Measurements from ENCODE around the gene PARP12.
A peak's percentile ranks its signal among the peaks of the same experiment; 100 is the strongest.
"Not testable (repeated sequence)": the region's sequence is repeated elsewhere in the genome, so short reads cannot be mapped to it uniquely, and the experiment has no call there.

Gene PARP12, protein sequence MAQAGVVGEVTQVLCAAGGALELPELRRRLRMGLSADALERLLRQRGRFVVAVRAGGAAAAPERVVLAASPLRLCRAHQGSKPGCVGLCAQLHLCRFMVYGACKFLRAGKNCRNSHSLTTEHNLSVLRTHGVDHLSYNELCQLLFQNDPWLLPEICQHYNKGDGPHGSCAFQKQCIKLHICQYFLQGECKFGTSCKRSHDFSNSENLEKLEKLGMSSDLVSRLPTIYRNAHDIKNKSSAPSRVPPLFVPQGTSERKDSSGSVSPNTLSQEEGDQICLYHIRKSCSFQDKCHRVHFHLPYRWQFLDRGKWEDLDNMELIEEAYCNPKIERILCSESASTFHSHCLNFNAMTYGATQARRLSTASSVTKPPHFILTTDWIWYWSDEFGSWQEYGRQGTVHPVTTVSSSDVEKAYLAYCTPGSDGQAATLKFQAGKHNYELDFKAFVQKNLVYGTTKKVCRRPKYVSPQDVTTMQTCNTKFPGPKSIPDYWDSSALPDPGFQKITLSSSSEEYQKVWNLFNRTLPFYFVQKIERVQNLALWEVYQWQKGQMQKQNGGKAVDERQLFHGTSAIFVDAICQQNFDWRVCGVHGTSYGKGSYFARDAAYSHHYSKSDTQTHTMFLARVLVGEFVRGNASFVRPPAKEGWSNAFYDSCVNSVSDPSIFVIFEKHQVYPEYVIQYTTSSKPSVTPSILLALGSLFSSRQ

DNA sequence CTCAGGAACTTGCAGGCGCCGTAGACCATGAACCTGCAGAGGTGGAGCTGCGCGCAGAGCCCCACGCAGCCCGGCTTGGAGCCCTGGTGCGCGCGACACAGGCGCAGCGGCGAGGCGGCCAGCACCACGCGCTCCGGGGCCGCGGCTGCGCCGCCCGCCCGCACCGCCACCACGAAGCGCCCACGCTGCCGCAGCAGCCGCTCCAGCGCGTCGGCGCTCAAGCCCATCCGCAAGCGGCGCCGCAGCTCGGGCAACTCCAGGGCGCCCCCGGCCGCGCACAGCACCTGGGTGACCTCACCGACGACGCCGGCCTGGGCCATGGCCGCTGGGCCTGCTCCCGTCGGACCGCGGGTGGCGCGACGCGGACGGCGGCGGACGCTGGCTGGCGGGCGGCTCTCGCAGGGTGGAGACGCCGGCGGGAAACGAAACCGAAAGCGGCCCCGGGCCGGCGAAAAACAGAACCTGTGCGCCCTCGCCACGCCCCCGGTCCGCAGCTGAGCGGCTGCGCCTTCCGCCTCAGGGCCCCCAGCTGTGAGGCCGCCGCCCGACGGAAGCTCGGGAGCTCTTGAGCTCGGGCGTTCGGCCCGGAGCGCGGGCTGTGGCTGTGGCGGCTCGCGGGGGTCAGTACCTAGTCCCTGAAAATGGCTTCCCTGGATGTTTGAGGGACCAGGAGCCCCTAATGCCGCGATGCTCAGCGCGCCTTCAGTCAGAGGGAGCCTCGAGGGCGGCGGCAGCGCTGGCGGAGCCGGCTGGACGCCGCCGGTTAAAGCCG, at the start of gene PARP12:
Gene PARP12, minus strand, starts transcription at position 424 of the 772 bp plus-strand sequence. Its CDS starts 104 bp downstream, at position 320.
- DNase-seq = peak; percentile 89

DNA sequence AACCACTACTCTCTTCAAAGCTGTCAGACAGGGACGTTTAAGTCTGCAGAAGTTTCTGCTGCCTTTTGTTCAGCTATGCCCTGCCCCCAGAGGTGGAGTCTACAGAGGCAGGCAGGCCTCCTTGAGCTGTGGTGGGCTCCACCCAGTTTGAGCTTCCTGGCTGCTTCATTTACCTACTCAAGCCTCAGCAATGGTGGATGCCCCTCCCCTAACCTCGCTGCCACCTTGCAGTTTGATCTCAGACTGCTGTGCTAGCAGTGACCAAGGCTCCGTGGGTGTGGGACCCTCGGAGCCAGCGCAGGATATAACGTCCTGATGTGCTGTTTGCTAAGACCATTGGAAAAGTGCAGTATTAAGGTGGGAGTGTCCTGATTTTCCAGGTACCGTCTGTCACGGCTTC, 46.0 kb upstream of the PARP12 start:
- not testable (repeated sequence) for DNase-seq

DNA sequence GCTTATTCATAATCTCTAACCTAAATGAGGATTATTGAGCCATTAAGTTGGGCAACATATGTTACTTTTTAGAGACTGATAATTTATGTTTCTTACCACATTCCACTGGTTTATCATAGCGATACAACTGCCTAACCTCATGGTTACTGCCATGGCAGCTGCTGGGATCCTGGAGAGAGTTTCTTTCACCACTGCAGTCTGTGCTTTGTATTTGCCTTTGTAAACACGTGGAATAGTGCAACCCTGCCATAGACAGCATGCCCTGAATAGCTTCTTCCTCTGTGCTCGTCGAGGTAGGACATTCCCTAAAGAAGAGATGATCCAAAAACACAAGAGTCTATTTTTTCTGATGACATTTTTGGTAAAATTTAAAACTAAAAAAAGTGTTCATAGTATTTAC, 33.7 kb upstream of the PARP12 start:
- DNase-seq = no peak

DNA sequence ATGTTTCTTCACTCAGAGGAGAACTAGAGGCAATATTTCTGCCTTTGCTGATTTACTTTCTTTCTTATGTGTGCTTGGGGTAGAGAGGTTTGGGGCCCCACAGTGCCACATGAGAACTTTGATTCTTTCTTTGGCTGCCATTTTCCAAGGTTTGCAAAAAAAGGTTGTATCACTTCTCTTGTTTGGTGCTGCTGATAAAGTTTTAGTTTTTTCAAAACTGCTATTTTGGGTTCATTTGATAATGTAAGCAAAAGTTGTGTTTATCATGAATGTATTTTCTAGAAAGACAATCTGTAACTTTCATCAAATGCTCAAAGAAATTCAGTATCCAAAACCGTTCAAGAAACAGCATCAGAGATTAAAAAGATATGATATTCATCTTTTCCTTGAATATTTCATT, 30.6 kb upstream of the PARP12 start:
- DNase-seq = no peak

DNA sequence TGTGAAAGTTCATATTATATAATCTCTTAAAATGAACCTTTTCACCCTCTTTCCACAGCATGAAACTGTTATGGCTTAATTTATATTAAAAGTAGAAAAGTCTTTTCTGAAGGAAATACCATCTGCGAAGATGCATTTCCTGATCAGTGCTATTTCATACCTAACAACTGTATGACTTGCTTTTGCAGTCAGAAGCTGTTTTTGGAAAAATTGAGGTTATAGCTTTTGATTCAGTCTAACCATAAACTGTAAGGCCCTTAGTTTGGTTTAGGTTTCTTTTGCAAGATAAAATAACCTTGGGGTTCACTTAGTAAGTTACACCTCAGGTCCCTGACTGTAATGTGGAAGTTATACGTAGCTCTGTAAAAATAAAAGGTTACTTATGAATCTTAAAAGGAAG, 22.7 kb upstream of the PARP12 start:
- DNase-seq = no peak

DNA sequence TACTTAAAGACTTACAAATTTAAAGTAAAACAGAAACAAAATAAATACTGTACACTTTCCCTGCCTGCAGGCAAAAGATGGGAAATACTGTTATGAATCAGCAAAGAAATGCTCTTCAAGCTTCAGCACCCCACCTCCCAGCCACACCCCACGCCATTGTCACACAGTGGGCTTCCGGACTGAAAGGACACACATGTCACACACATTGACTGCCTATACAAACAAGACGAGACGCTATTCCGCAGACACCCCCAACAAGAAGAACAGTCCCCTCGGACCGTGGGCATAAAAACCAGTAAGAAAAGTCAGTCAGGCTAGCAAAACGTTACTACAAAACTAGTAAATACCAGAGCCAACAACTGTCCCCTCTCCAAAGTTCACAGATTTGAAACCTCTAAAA, 22.2 kb upstream of the PARP12 start:
- no peak for DNase-seq

DNA sequence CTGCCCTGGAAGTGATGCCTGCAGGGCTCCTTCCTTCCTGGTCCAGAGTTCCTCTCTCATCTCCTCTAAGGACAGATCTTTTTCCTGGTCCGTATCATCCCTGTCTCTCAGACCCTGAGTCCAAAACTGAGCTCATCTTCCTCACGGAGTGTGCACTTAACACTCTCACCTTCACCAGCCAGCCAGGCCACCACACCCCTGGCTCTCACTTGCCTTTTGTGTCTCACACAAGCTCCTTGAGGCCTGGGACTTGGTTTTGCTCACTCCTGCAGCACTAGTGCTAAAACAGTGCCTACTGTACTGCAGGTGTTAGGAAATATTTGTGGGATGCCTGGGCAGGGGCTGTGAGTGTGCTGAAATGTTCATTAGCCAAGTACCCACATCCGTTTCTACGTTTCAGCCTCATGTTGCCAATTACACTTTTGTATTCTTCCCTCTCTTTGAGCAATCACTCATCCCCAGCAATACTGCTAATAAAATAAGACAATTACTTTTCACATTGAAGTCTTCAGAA, 21.4 kb upstream of the PARP12 start:
- no peak for DNase-seq

DNA sequence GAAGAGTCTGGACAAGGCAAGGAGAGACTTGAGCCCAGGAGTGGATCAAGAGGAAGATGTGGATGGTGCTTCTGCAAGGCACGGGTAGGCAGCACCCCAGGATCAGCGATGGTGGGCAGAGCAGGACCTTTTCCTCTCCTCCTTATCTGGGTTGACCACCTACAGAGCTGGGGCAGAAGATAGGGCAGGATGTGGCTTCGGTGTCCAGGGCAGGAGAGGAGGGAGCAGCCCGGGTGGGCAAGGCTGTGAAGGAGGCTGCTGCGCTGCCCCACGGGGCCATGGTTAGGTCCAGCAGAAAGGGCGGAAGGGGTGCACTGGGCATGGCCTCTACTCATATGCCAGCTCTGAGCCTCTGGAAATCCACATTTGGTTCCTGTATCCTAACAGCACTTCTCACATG, 20.0 kb upstream of the PARP12 start:
- no peak for DNase-seq

DNA sequence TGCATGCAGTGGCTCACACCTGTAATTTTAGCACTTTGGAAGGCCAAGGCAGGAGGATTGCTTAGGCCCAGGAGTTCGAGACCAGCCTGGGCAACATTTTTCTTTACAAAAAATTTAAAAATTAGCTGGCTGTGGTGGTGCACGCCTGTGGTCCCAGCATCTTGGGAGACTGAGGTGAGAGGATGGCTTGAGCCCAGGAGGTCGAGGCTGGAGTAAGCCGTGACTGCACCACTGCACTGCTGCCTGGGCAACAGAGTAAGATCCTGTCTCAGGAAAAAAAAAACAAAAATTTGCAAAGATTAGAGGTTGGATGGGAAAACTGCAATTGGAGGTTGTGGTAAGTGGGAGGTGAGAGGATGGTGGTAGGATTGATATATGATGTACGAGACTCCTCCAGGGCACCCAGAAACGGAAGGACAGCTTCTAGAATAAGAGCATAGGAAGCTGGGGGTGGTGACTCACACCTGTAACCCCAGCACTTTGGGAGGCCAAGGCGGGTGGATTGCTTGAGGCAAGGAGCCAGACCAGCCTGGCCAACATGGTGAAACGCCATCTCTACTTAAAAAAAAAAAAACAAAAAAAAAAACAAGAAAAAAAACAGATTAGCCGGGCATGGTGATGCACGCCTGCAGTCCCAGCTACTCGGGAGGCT, 19.1 kb upstream of the PARP12 start:
- no peak for DNase-seq

DNA sequence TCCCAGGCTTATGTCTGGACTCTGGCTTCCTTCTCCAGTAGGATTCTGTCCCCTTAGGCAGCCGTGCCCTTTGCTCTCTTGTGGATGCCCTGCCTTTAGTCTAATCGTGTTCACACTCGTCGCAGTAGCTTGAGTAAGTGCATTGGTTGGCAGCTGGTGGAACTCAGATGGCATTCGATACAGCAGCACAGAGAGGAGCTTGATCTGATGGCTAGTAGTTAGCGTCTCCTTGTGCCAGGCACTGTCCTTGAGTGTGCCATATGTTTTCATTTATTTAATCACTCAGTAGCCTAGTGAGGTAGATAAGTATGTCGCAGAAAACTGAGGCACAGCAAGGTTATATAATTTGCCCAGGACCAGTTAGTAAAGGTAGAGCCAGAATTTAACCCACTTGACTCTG, 18.2 kb upstream of the PARP12 start:
- DNase-seq = no peak

DNA sequence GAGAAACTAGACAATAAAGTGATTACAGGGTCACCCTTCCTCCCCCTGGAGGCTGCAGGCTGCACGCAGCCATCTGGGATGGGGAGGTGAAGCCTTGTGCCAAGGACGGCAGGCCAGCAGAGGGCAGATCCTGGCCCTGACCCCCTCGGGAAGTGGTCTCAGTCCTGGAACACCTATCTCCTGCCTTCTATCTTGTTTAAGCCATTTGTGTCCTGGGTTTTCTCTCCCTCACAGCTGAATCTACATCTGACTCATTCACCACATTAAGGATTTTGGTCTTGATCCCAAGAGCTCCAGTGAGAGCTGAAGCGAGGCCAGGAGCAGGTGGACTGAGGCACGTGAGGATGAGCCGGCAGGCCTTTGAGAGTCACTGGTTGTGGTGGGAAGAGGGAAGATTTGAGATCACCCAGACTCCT, 16.4 kb upstream of the PARP12 start:
- DNase-seq = no peak

DNA sequence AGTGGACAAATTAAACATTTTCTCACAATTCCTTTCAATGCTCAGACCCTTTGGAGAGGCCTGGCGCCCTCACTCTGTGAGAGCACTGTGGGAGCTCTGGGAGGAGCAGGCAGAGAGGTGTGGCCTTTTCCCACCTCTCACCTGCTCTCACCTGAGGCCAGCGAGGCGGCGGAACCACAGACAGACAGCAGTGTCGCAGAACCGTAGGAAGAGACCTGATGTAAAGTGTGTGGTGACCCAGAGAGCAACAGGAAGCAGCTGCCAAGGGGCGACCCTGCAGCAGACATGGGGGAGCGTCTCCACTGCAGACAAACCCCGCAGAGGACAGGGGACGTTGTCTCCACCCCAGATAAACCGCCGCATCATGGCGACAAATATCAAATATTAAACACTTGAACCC, 15.6 kb upstream of the PARP12 start:
- no peak for DNase-seq

DNA sequence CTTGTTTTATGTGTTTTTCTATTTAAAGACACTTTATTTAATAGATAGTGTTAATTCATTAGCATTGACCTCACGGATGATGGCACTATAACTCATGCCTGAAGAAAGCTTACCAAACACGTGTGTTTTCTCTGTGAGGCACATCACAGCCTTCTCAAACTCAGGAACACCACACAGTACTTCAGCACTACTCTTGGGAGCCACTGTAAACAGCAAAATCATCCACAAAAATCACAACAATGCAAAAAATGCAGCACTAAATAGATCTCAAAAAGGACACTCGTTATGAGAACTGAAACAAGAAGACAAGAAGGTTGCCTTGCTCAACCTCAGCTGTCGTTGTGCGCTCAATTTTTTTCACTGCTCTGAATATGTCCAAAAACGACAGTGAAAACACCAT, 12.0 kb upstream of the PARP12 start:
- no peak for DNase-seq

DNA sequence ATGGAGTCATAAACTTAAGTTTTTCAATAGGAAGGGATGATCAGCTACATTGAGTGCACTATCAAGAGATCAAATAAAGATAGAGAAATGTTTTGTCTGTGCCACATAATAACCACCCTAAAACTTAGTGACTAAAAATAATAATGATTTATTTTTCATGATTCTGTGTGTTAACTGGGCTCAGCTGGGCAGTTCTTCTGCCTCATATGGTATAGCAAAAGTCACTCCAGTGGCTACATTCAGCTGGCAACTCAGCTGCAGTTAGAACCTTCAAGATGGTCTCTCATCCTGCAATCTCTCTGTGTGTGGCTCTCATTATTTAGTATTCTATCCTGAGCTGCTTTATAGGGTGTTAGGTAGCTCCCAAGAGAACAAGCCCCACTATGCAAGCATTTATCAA, 7.8 kb upstream of the PARP12 start:
- DNase-seq = no peak

DNA sequence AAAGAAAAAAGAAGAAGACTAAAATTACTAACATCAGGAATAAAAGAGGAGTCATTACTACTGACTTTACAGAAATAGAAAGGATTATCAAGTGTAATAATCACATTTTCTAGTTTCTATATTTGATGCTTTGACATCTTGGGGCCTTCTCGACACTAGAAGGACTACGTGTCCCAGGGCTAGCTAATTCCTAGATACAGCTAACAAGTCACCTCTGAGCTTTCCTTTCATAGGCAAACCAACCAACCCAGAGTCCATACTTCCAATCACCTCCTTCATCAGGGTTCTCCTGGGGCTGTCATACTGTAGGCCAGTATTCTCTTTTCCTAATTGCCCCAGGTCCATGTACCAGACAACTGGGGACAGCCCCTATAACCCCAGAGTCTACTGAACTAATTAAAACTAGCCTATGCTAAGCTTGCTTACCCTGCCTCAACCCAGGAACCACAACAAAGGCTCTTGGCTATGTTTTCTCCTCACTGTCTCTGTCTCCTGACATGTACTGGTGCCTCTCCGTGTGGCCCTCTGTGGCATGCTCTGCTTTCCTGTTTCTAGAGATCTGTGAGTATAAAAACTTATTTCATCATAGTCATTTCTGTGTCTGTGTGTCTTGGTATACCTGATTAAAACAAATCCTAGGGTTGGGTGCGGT, 6.7 kb upstream of the PARP12 start:
- no peak for DNase-seq

DNA sequence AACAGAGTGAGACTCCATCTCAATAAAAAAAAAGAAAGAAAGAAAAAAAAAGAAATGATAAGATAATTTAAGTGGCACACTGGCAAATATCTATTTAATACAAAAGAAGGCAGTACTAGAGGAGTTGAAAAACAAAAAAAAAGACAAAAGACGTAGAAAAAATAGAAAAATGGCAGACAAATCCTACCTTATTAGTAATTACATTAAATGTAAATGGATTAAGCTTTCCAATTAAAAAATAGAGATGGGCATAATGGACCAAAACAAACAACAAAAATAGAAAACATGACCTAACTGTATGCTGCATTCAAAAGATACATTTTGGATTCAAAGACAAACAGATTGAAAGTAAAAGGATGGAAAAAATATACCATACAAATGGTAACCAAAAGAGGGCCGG, 5.3 kb upstream of the PARP12 start:
- DNase-seq = no peak

DNA sequence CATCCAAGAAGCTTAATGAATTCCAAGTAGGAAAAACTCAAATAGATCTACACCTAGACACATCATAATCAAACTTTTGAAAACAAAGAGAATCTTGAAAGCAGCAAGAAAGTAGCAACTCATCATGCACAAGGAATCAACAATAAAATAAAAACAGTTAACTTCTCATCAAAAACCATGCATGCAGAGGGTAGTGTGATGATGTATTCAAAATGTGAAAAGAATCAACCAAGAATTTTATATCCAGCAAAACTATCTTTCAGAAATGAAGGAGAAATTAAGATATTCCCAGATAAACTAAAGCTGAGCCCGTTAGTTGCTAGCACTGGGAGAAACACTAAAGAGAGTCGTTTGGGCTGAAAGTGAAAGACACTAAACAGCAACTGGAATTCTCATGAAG, 4.3 kb upstream of the PARP12 start:
- no peak for DNase-seq

DNA sequence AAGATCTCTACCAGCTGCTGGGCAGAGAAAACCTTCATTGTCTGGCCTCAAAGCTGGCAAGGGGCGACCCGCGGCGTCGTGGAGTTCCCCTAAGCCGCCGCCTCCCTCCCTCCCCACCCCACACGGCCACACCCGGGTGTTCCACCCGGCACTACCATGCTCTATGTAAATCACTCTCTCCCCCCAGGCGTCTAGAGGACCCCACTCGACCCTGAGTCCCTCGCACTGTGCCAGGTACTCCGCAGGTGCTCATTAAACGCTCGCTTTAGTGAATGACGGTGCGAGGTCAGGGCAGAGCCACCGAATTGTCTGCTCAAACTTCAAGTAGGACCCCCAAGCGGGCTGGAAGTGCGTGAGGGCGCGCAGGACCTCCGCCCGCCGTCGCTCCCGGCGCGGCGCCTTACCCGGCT, 628 bp downstream of the PARP12 start:
- DNase-seq = no peak

DNA sequence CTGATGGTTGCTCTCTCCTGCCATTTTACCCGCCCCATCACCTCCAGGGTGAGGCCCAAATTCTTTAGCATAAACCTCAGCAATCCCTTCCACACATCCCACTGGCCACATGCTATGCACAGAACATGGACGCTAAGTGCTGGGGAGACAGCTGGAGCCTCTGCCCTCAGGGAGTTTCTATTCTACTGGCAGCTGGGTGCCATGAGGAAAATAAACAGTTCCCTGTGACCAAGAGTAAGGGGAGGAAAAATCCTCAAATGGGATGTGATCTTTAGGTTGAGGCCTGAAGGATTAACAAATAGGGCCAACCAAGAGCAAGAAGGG, 1.2 kb downstream of the PARP12 start:
- no peak for DNase-seq

DNA sequence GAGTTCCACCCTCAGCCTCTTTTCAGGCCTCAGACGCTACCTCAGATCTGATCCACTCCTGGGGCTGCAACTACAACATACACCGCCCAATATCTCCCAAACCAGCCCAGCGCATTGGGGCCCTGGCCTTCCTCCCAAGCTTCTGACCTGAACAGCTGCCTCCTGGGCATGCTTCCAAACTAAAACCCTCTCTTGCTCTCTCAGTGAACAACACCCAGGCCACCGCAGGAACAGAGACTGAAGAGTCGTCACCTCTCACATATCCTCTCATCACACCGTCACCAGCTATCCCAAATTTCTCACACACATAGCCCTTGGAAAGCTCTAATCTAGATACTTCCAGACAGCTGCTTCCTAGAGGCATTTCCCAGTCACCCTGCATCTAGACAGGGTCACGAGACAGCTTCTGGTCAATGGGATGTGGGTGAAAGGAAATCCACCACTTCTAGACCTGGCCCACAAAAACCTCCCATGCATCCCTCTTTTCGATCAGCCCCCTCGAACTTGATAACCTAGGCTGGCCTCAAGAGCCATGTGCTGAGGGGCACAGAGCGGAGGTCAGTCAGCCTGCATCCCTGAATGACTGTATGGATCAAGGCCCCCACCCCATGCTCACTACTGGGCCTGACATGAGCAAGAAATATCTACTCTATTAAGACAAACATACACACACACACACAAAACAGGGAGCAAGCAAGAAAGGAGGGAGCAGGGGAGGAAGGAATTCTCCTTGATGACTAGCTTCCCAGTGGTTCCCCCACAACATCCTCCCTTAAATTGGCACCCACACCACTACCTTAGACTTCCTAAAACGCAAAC, 1.8 kb downstream of the PARP12 start:
- peak; percentile 24 for DNase-seq

DNA sequence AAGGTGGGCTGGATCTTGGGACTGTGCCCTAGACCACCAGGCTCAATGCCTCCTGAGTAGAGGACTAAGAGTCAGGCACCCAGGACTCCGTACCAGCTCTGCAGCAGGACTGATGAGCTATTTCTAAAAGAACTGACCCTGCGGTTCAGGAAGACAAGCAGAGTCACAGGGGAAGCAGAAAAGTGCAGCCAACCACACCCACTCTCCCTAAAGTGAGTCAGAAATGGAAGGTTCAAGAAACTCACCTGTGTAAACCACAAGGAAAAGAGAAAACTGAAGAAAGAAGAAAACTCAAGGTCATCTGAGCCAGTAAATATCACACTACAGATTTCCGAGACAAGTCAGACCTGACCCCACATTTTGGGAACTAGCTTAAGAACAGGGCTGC, 2.5 kb downstream of the PARP12 start:
- DNase-seq = no peak

Data from NCI-H774 (cell line).